K562 (cell line): ENCODE measurements around the gene DDX23. TPM values are rescaled to one million over a fixed set of nuclear protein-coding genes. Genes with fewer than 3 reads are reported as not detected.

ENCODE experiments used
- ATF7 ChIP-seq: fragments of 450-650 bp; IDR thresholded peaks from 2 replicates; pipeline ENCODE4 v1.7.1; 2014; ENCODE audit warnings: mild to moderate bottlenecking, moderate library complexity
- CBX1 ChIP-seq: sonication (generic); IDR thresholded peaks from 2 replicates; pipeline ENCODE4 v1.6.1; 2016; ENCODE audit warnings: antibody characterized with exemption, low read depth, mild to moderate bottlenecking
- CREB5 ChIP-seq: fragments of 250-450 bp; sonication (Bioruptor Pico); IDR thresholded peaks from 2 replicates; pipeline ENCODE4 v1.5.0; 2020; ENCODE audit warnings: mild to moderate bottlenecking
- ETS2 ChIP-seq: IDR thresholded peaks from 2 replicates; pipeline ENCODE4 v1.6.1; 2016; ENCODE audit warnings: borderline replicate concordance, missing genetic modification characterization, mild to moderate bottlenecking, moderate library complexity, missing compliant biosample characterization; ENCODE audit not compliant: poor library complexity, severe bottlenecking
- FIP1L1 ChIP-seq: fragments of 200-400 bp; formaldehyde crosslinking; IDR thresholded peaks from 2 replicates; pipeline ENCODE4 v1.6.1; 2018; ENCODE audit warnings: mild to moderate bottlenecking, low read depth, low read length; ENCODE audit not compliant: poor library complexity, severe bottlenecking
- FOXK1 ChIP-seq: sonication (generic); formaldehyde crosslinking; IDR thresholded peaks from 2 replicates; pipeline ENCODE4 v1.8.0; 2022; ENCODE audit warnings: missing genetic modification reagents, mild to moderate bottlenecking, borderline replicate concordance
- FOXK2 ChIP-seq, 2 experiments: fragments of 450-650 bp; IDR thresholded peaks in 1 of 2; conservative IDR thresholded peaks in 1 of 2; 2 replicates each; pipeline ENCODE4 v1.6.1; 2016; ENCODE audit warnings: low read depth in 2 of 2, mild to moderate bottlenecking in 1 of 2
- L3MBTL2 ChIP-seq: fragments of 450-650 bp; IDR thresholded peaks from 2 replicates; pipeline ENCODE4 v1.6.1; 2016; ENCODE audit warnings: mild to moderate bottlenecking, moderate library complexity
- NR1H2 ChIP-seq: sonication (generic); formaldehyde crosslinking; IDR thresholded peaks from 2 replicates; pipeline ENCODE4 v1.4.0; 2020; ENCODE audit warnings: mild to moderate bottlenecking, missing genetic modification reagents
- NR2C1 ChIP-seq, 2 experiments: fragments of 450-650 bp; IDR thresholded peaks; 2 replicates each; pipeline ENCODE4 v1.6.1; 2017; ENCODE audit warnings: mild to moderate bottlenecking in 2 of 2, antibody characterized with exemption in 1 of 2, inconsistent platforms in 1 of 2, missing compliant biosample characterization in 1 of 2, missing genetic modification characterization in 1 of 2
- POLR2H ChIP-seq: IDR thresholded peaks from 2 replicates; pipeline ENCODE4 v1.6.1; 2016; ENCODE audit warnings: missing genetic modification characterization, low read depth, mild to moderate bottlenecking, control low read depth, missing compliant biosample characterization, moderate library complexity
- RBM25 ChIP-seq: fragments of 200-400 bp; formaldehyde crosslinking; IDR thresholded peaks from 2 replicates; pipeline ENCODE4 v1.6.1; 2018; ENCODE audit warnings: low read length, low read depth, moderate library complexity; ENCODE audit not compliant: severe bottlenecking
- RBM39 ChIP-seq: fragments of 200-400 bp; formaldehyde crosslinking; optimal IDR thresholded peaks from 2 replicates; pipeline ENCODE3; 2018; ENCODE audit warnings: low read depth, low read length
- RNF2 ChIP-seq: sonication (generic); IDR thresholded peaks from 2 replicates; pipeline ENCODE4 v1.6.1; 2016
- SAFB2 ChIP-seq: fragments of 200-400 bp; formaldehyde crosslinking; IDR thresholded peaks from 2 replicates; pipeline ENCODE4 v1.6.1; 2018; ENCODE audit warnings: borderline replicate concordance, low read length, low read depth, moderate library complexity; ENCODE audit not compliant: severe bottlenecking
- TRIM28 ChIP-seq: fragments of 450-650 bp; IDR thresholded peaks from 2 replicates; pipeline ENCODE4 v1.6.1; 2017
- ZC3H11A ChIP-seq: IDR thresholded peaks from 2 replicates; pipeline ENCODE4 v1.6.1; 2012; ENCODE audit warnings: low read depth, low read length, improper control_type of control experiment
- ZNF384 ChIP-seq: IDR thresholded peaks from 2 replicates; pipeline ENCODE4 v1.6.1; 2012; ENCODE audit warnings: low read depth, low read length, improper control_type of control experiment
- ZNF696 ChIP-seq: fragments of 250-450 bp; sonication (Bioruptor Pico); conservative IDR thresholded peaks from 2 replicates; pipeline ENCODE4 v1.4.0; 2020; ENCODE audit warnings: mild to moderate bottlenecking, moderate library complexity
- ZNF707 ChIP-seq: fragments of 250-450 bp; sonication (Bioruptor Pico); conservative IDR thresholded peaks from 2 replicates; pipeline ENCODE4 v1.8.0; 2022; ENCODE audit warnings: inconsistent platforms, mild to moderate bottlenecking, moderate library complexity
- polyA plus RNA-seq, 8 experiments: library from polyadenylated mRNA; depleted of rRNA in 4 of 8; stranded (reverse) in 5 of 8; unstranded in 3 of 8; fragments of >200 nt; fragmentation: Nextera tagmentation in 2 of 8; fragmentation: Illumina TruSeq in 1 of 8; extraction: Ambion mirVana in 2 of 8; extraction: Trizol in 1 of 8; gene quantifications; 2 replicates each; pipeline versions ENCODE4 v1.2.1 to v1.2.3, GENCODE V29; 2011 to 2014; ENCODE audit warnings: inconsistent platforms in 1 of 8, missing spikeins in 1 of 8
- total RNA-seq, 7 experiments: library from RNA; depleted of rRNA in 6 of 7; stranded (reverse); fragments of >200 nt in 6 of 7; fragmentation: Illumina TruSeq in 2 of 7; extraction: Trizol in 2 of 7; gene quantifications; 2 replicates each; pipeline versions ENCODE4 v1.2.1 to v1.2.3, GENCODE V29; 2011 to 2021; ENCODE audit warnings: low replicate concordance in 1 of 7
- TF ChIP-seq, protein P1 (sequence below): fragments of 450-650 bp; formaldehyde crosslinking; IDR thresholded peaks from 2 replicates; pipeline ENCODE4 v1.4.0; 2020; ENCODE audit warnings: mild to moderate bottlenecking, moderate library complexity
- TF ChIP-seq, protein P2 (sequence below): fragments of 450-650 bp; IDR thresholded peaks from 2 replicates; pipeline ENCODE4 v1.6.1; 2017; ENCODE audit warnings: antibody characterized with exemption, mild to moderate bottlenecking

The DDX23 gene
- total and polyA plus RNA-seq, 9 of the 15 experiments (the other 6 are each of a cell fraction or from before 2014, with no cell fraction given), result 32.4 to 138 (median 104) TPM

GRCh38 chr12:48890657-48891418 is 38.9 kb upstream of the DDX23 start (continued):
- TF ChIP-seq, protein P1, sequence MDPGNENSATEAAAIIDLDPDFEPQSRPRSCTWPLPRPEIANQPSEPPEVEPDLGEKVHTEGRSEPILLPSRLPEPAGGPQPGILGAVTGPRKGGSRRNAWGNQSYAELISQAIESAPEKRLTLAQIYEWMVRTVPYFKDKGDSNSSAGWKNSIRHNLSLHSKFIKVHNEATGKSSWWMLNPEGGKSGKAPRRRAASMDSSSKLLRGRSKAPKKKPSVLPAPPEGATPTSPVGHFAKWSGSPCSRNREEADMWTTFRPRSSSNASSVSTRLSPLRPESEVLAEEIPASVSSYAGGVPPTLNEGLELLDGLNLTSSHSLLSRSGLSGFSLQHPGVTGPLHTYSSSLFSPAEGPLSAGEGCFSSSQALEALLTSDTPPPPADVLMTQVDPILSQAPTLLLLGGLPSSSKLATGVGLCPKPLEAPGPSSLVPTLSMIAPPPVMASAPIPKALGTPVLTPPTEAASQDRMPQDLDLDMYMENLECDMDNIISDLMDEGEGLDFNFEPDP, result no peak
- no peak for TF ChIP-seq RBM25
- TF ChIP-seq NR2C1 (IDR thresholded peaks at IDR 0.05), result no peak
- no peak for TF ChIP-seq NR2C1 (tag; IDR thresholded peaks at IDR 0.05)
- no peak for TF ChIP-seq NR1H2 (CRISPR knock-in tag)
- TF ChIP-seq ZNF384, result no peak
- TF ChIP-seq CBX1, result no peak
- no peak for TF ChIP-seq RNF2
- no peak for TF ChIP-seq SAFB2
- no peak for TF ChIP-seq POLR2H (tag)
- no peak for TF ChIP-seq ZC3H11A
- peak; percentile 26; the same call in 1 of the 2 replicates for TF ChIP-seq ATF7
- TF ChIP-seq RBM39, result no peak
- no peak for TF ChIP-seq FIP1L1
- TF ChIP-seq ZNF696 (CRISPR knock-in tag), result no peak
- TF ChIP-seq, protein P2, sequence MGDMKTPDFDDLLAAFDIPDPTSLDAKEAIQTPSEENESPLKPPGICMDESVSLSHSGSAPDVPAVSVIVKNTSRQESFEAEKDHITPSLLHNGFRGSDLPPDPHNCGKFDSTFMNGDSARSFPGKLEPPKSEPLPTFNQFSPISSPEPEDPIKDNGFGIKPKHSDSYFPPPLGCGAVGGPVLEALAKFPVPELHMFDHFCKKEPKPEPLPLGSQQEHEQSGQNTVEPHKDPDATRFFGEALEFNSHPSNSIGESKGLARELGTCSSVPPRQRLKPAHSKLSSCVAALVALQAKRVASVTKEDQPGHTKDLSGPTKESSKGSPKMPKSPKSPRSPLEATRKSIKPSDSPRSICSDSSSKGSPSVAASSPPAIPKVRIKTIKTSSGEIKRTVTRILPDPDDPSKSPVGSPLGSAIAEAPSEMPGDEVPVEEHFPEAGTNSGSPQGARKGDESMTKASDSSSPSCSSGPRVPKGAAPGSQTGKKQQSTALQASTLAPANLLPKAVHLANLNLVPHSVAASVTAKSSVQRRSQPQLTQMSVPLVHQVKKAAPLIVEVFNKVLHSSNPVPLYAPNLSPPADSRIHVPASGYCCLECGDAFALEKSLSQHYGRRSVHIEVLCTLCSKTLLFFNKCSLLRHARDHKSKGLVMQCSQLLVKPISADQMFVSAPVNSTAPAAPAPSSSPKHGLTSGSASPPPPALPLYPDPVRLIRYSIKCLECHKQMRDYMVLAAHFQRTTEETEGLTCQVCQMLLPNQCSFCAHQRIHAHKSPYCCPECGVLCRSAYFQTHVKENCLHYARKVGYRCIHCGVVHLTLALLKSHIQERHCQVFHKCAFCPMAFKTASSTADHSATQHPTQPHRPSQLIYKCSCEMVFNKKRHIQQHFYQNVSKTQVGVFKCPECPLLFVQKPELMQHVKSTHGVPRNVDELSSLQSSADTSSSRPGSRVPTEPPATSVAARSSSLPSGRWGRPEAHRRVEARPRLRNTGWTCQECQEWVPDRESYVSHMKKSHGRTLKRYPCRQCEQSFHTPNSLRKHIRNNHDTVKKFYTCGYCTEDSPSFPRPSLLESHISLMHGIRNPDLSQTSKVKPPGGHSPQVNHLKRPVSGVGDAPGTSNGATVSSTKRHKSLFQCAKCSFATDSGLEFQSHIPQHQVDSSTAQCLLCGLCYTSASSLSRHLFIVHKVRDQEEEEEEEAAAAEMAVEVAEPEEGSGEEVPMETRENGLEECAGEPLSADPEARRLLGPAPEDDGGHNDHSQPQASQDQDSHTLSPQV, result no peak
- TF ChIP-seq TRIM28, result no peak
- no peak for TF ChIP-seq ZNF707 (CRISPR knock-in tag)
- no peak for TF ChIP-seq CREB5 (CRISPR knock-in tag)
- TF ChIP-seq FOXK1 (CRISPR knock-in tag), result no peak
- TF ChIP-seq ETS2 (tag), result no peak
- TF ChIP-seq FOXK2 (conservative IDR thresholded peaks at IDR 0.05 in 1 of 2, IDR thresholded peaks at IDR 0.05 in 1 of 2; ENCODE audit: low read depth in 2 of 2), result no peak
- TF ChIP-seq L3MBTL2, result 0 out of 2 replicates have a peak, but pooled peaks have one; percentile 37
